ENCODE measurements around the gene UBE3C.

DNA sequence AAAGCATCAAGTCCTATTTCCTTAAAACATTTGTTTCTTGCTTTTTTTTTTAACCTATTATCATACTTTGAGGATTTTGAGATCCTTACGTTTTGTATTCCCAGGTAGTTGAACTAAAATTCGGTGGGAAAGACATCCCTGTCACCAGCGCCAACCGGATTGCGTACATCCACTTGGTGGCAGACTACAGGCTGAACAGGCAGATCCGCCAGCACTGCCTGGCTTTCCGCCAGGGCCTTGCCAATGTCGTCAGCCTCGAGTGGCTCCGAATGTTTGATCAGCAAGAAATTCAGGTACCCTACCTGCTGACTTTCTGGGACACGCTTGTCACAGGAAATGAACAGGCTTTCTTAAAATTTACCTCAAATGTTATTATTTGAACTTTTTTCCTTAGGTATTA, 115.1 kb downstream of the UBE3C start:
- TF ChIP-seq, protein P1, sequence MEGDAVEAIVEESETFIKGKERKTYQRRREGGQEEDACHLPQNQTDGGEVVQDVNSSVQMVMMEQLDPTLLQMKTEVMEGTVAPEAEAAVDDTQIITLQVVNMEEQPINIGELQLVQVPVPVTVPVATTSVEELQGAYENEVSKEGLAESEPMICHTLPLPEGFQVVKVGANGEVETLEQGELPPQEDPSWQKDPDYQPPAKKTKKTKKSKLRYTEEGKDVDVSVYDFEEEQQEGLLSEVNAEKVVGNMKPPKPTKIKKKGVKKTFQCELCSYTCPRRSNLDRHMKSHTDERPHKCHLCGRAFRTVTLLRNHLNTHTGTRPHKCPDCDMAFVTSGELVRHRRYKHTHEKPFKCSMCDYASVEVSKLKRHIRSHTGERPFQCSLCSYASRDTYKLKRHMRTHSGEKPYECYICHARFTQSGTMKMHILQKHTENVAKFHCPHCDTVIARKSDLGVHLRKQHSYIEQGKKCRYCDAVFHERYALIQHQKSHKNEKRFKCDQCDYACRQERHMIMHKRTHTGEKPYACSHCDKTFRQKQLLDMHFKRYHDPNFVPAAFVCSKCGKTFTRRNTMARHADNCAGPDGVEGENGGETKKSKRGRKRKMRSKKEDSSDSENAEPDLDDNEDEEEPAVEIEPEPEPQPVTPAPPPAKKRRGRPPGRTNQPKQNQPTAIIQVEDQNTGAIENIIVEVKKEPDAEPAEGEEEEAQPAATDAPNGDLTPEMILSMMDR (IDR thresholded peaks at IDR 0.05): no peak
- TF ChIP-seq EP300 (IDR thresholded peaks at IDR 0.05): no peak
- TF ChIP-seq POLR2A (IDR thresholded peaks at IDR 0.05): no peak

Data from upper lobe of left lung (tissue), 4 donors.